ENCODE measurements around the gene SHC2. TPM values are rescaled to one million over a fixed set of nuclear protein-coding genes. Genes with fewer than 3 reads are reported as not detected.

Gene SHC2
- total RNA-seq, 1 donor from 2014 or later = 343 TPM

DNA sequence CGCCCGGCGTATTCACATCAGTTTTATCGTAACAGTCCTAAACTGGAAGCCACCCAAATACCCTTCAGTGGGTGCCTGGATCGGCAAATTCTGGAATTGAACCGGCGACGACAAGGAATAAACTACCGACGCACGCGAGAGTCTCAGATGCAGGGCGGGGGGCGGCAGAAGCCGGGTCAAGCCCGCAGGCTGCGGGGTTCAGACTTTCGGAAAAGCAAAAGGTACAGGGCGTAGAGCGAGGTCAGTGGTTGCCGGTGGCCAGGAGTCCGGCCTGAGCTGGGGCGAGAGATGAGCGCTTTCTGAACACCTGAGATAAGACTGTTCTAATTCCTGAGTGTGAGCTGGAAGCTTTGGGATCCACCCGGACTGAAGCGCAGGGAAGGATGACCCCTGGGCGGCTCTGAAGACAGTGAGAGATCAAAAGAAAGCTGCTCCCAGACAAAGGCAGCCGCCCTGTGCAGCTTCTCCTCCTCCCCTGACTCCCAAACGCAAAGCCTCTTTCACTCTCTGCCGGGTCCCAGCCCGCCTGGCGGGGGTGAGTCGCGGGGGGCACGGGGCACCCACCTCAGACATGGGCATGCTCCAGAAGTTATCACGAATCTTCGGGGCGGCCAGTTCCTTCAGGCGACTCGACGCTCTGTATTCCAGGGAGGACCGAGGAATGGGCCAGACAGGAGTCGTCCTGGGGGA is 90.0 kb downstream of the SHC2 start:
- TF ChIP-seq, protein P1, sequence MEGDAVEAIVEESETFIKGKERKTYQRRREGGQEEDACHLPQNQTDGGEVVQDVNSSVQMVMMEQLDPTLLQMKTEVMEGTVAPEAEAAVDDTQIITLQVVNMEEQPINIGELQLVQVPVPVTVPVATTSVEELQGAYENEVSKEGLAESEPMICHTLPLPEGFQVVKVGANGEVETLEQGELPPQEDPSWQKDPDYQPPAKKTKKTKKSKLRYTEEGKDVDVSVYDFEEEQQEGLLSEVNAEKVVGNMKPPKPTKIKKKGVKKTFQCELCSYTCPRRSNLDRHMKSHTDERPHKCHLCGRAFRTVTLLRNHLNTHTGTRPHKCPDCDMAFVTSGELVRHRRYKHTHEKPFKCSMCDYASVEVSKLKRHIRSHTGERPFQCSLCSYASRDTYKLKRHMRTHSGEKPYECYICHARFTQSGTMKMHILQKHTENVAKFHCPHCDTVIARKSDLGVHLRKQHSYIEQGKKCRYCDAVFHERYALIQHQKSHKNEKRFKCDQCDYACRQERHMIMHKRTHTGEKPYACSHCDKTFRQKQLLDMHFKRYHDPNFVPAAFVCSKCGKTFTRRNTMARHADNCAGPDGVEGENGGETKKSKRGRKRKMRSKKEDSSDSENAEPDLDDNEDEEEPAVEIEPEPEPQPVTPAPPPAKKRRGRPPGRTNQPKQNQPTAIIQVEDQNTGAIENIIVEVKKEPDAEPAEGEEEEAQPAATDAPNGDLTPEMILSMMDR (IDR thresholded peaks at IDR 0.05; ENCODE audit: partially characterized antibody, unreplicated experiment) = no peak
- H3K4me1 Mint-ChIP-seq (ENCODE audit: low read depth, unreplicated experiment) = peaks cover 18% of the 10 kb centered on the region
- H3K27ac Mint-ChIP-seq (ENCODE audit: unreplicated experiment) = no peak overlapping the region
- H3K9me3 Mint-ChIP-seq (ENCODE audit: unreplicated experiment) = peaks cover 5% of the 10 kb centered on the region
- H3K36me3 Mint-ChIP-seq (ENCODE audit: unreplicated experiment) = peaks cover 5% of the 10 kb centered on the region
- no peak overlapping the region for H3K4me3 Mint-ChIP-seq (ENCODE audit: unreplicated experiment)
- DNase-seq = no peak
- peaks cover 11% of the 10 kb centered on the region for H3K27me3 Mint-ChIP-seq (ENCODE audit: unreplicated experiment)

DNA sequence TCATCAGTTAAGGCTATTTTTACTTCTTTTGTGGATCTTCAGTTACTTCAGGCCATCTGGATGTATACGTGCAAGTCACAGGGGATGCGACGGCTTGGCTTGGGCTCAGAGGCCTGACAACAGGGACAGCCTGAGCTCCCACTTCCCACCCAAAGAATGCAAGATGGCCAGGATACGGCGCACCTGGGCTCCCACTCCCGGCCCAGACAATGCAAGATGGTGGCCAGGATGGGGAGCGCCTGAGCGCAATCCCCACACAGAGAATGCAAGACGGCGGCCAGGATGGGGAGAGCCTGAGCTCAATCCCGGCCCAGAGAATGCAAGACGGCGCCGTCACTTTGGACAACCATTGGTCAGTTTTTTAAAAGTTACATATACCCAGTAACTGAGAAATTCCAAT is 91.0 kb downstream of the SHC2 start:
- Mint-ChIP-seq H3K36me3 (ENCODE audit: unreplicated experiment) (peaks cover 5% of the 10 kb centered on the region), H3K4me3 (ENCODE audit: unreplicated experiment) (no peak overlapping the region), H3K27ac (ENCODE audit: unreplicated experiment) (no peak overlapping the region), H3K27me3 (ENCODE audit: unreplicated experiment) (peaks cover 11% of the 10 kb centered on the region), H3K4me1 (ENCODE audit: low read depth, unreplicated experiment) (peaks cover 18% of the 10 kb centered on the region), H3K9me3 (ENCODE audit: unreplicated experiment) (peaks cover 5% of the 10 kb centered on the region)
- TF ChIP-seq, protein P1 (IDR thresholded peaks at IDR 0.05; ENCODE audit: partially characterized antibody, unreplicated experiment) = no peak
- no peak for DNase-seq

DNA sequence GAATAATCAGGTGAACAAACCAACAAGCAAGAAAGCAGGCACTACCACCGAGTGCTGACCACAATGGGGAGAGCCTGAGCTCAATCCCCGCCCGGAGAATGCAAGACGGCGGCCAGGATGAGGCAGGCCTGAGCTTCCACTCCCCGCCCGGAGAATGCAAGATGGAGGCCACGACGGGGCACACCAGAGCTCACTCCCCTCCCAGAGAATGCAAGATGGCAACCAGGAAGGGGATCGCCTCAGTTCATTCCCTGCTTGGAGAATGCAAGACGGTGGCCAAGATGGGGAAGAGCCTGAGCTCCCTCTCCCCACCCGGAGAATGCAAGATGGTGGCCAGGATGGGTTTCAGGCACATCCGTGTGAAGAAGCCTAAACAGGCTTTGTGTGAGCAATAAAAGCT is 91.6 kb downstream of the SHC2 start:
- Mint-ChIP-seq H3K4me3 (ENCODE audit: unreplicated experiment) (no peak overlapping the region), H3K9me3 (ENCODE audit: unreplicated experiment) (peaks cover 5% of the 10 kb centered on the region), H3K27ac (ENCODE audit: unreplicated experiment) (no peak overlapping the region), H3K27me3 (ENCODE audit: unreplicated experiment) (peaks cover 11% of the 10 kb centered on the region), H3K36me3 (ENCODE audit: unreplicated experiment) (peaks cover 5% of the 10 kb centered on the region), H3K4me1 (ENCODE audit: low read depth, unreplicated experiment) (peaks cover 18% of the 10 kb centered on the region)
- TF ChIP-seq, protein P1 (IDR thresholded peaks at IDR 0.05; ENCODE audit: partially characterized antibody, unreplicated experiment) = no peak
- DNase-seq = no peak

DNA sequence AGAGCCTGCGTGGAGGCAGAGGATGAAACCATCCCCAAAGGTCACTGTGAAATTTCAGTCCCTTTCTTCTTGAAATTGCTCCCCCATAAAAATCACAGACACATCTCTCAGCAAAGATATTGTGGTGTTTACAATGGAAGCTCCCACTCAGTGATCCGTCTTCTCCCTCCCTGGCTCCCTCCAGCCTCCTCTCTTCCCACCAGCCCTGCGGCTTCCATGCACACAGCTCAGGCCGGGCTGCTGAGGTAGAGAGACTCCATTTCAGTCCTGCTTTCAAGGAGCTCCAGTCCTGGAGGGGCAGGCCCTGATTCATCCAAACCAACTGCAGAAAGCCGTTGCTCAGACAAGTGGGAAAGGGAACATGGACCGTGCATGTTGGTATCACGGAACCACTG is 92.2 kb downstream of the SHC2 start:
- Mint-ChIP-seq H3K27me3 (ENCODE audit: unreplicated experiment) (peaks cover 11% of the 10 kb centered on the region), H3K36me3 (ENCODE audit: unreplicated experiment) (peaks cover 5% of the 10 kb centered on the region), H3K9me3 (ENCODE audit: unreplicated experiment) (peaks cover 5% of the 10 kb centered on the region), H3K27ac (ENCODE audit: unreplicated experiment) (no peak overlapping the region), H3K4me3 (ENCODE audit: unreplicated experiment) (no peak overlapping the region), H3K4me1 (ENCODE audit: low read depth, unreplicated experiment) (peaks cover 18% of the 10 kb centered on the region)
- DNase-seq = no peak
- TF ChIP-seq, protein P1 (IDR thresholded peaks at IDR 0.05; ENCODE audit: partially characterized antibody, unreplicated experiment) = no peak

GRCh38 chr19:367963-368629 is 92.7 kb downstream of the SHC2 start:
- TF ChIP-seq, protein P1 (IDR thresholded peaks at IDR 0.05; ENCODE audit: partially characterized antibody, unreplicated experiment) = no peak
- peaks cover 5% of the 10 kb centered on the region for H3K9me3 Mint-ChIP-seq (ENCODE audit: unreplicated experiment)
- H3K4me3 Mint-ChIP-seq (ENCODE audit: unreplicated experiment) = no peak overlapping the region
- no peak for DNase-seq
- no peak overlapping the region for H3K27ac Mint-ChIP-seq (ENCODE audit: unreplicated experiment)
- peaks cover 5% of the 10 kb centered on the region for H3K36me3 Mint-ChIP-seq (ENCODE audit: unreplicated experiment)
- peaks cover 11% of the 10 kb centered on the region for H3K27me3 Mint-ChIP-seq (ENCODE audit: unreplicated experiment)
- H3K4me1 Mint-ChIP-seq (ENCODE audit: low read depth, unreplicated experiment) = peaks cover 18% of the 10 kb centered on the region

Data from glutamatergic neuron (in vitro differentiated cells).